Naive thymus-derived CD4-positive, alpha-beta T cell (primary cell): ENCODE data around the gene ZNF175. TPM values are rescaled to one million over a fixed set of nuclear protein-coding genes. Genes with fewer than 3 reads are reported as not detected.

Experiments used
- ATAC-seq: fragments of 150-1000 bp; cut with Tn5 transposase; 2 replicates; pipeline ENCODE4 v1.10.0; 2021; ENCODE audit warnings: mild to moderate bottlenecking, moderate library complexity
- CTCF ChIA-PET: fragments of 350-600 bp; sonication (Branson Sonifier 250); formaldehyde crosslinking; loops from one replicate; lab custom pipeline; 2021; ENCODE audit warnings: antibody characterized with exemption; lab: Charles Lee
- POLR2A ChIA-PET: fragments of 350-600 bp; sonication (Branson Sonifier 250); formaldehyde crosslinking; loops from one replicate; lab custom pipeline; 2021; ENCODE audit warnings: antibody characterized with exemption, inconsistent platforms; lab: Charles Lee
- DNase-seq, 9 donors: peaks; one replicate each; pipeline versions ENCODE4 v3.0.0 to v3.0.0-alpha.2; 2020 to 2022; ENCODE audit warnings: mixed read lengths in 1 of 9
- H3K27ac ChIP-seq: one replicate; pipeline ENCODE4 v1.7.0; 2013; ENCODE audit warnings: mild to moderate bottlenecking, low read depth, low read length, moderate library complexity
- H3K27me3 ChIP-seq, 2 donors: one replicate each; pipeline ENCODE4 v1.7.0; 2013; ENCODE audit warnings: low read length in 2 of 2, mild to moderate bottlenecking in 2 of 2, moderate library complexity in 2 of 2; ENCODE audit not compliant: control insufficient read depth in 2 of 2, insufficient read depth in 2 of 2
- H3K36me3 ChIP-seq, 3 experiments: 1 replicate in 2 of 3; 2 replicates in 1 of 3; pipeline ENCODE4 v1.7.0; 2013; ENCODE audit warnings: low read length in 3 of 3, mild to moderate bottlenecking in 3 of 3, moderate library complexity in 1 of 3; ENCODE audit not compliant: insufficient read depth in 3 of 3, control insufficient read depth in 2 of 3
- H3K4me1 ChIP-seq, 2 donors: one replicate each; pipeline ENCODE4 v1.7.0; 2013; ENCODE audit warnings: low read length in 2 of 2, mild to moderate bottlenecking in 2 of 2, moderate library complexity in 1 of 2; ENCODE audit not compliant: control insufficient read depth in 2 of 2, insufficient read depth in 2 of 2
- H3K4me3 ChIP-seq: 2 replicates; pipeline ENCODE4 v1.7.0; 2013; ENCODE audit warnings: mild to moderate bottlenecking, low read length
- H3K9me3 ChIP-seq, 3 experiments: 1 replicate in 2 of 3; 2 replicates in 1 of 3; pipeline ENCODE4 v1.7.0; 2013; ENCODE audit warnings: low read length in 3 of 3; ENCODE audit not compliant: control insufficient read depth in 2 of 3
- H3K27ac Mint-ChIP-seq, 9 donors: one replicate each; pipeline ENCODE4 v1.8.0; 2020 to 2022; ENCODE audit warnings: mixed read lengths in 9 of 9, mild to moderate bottlenecking in 8 of 9, moderate library complexity in 5 of 9, inconsistent platforms in 2 of 9
- H3K27me3 Mint-ChIP-seq, 5 donors: one replicate each; pipeline ENCODE4 v1.8.0; 2021 to 2022; ENCODE audit warnings: mixed read lengths in 5 of 5, mild to moderate bottlenecking in 1 of 5
- H3K36me3 Mint-ChIP-seq, 5 donors: one replicate each; pipeline ENCODE4 v1.8.0; 2020 to 2022; ENCODE audit warnings: mixed read lengths in 5 of 5, mild to moderate bottlenecking in 3 of 5, inconsistent platforms in 1 of 5
- H3K4me1 Mint-ChIP-seq, 7 donors: one replicate each; pipeline ENCODE4 v1.8.0; 2020 to 2022; ENCODE audit warnings: mixed read lengths in 7 of 7, mild to moderate bottlenecking in 3 of 7, inconsistent platforms in 1 of 7
- H3K4me3 Mint-ChIP-seq, 10 donors: one replicate each; pipeline ENCODE4 v1.8.0; 2020 to 2022; ENCODE audit warnings: mild to moderate bottlenecking in 10 of 10, mixed read lengths in 10 of 10, moderate library complexity in 6 of 10, inconsistent platforms in 2 of 10
- H3K9me3 Mint-ChIP-seq, 11 donors: one replicate each; pipeline ENCODE4 v1.8.0; 2020 to 2022; ENCODE audit warnings: mixed read lengths in 11 of 11, mild to moderate bottlenecking in 4 of 11, inconsistent platforms in 1 of 11, moderate library complexity in 1 of 11
- intact Hi-C, 2 donors: fragments of 100-400 bp; cut with micrococcal nuclease; formaldehyde crosslinking; loops; one replicate each; pipeline ENCODE4 v1.15.1; 2023
- polyA plus RNA-seq, 2 donors: library from polyadenylated mRNA; unstranded; fragments of 300-500 nt; fragmentation: Illumina TruSeq; gene quantifications; one replicate each; pipeline ENCODE4 v1.2.3, GENCODE V29; 2021
- total RNA-seq, 6 experiments: library from RNA in 5 of 6; stranded (reverse) in 5 of 6; gene quantifications; 1 replicate in 5 of 6; 2 replicates in 1 of 6; pipeline ENCODE4 v1.2.3 and lab custom pipeline; 2021 to 2026

ZNF175 gene
- total and polyA plus RNA-seq, 7 experiments from 2014 or later, result 2.6 to 19.1 (median 7.1) TPM

GRCh38 chr19:51614789-51615188, 43.7 kb downstream of the ZNF175 start:
- no peak overlapping the region for H3K27ac ChIP-seq
- H3K9me3 ChIP-seq, result peaks cover 0 to 12% (median 0%) of the 10 kb centered on the region in 3 experiments
- Mint-ChIP-seq H3K4me3 (no peak overlapping the region), H3K9me3 (peaks cover 6 to 48% (median 20%) of the 10 kb centered on the region in 11 donors), H3K36me3 (peaks cover 0 to 16% (median 7%) of the 10 kb centered on the region in 5 donors), H3K27me3 (peaks cover 6 to 63% (median 55%) of the 10 kb centered on the region in 5 donors), H3K4me1 (peaks cover 0 to 2% (median 0%) of the 10 kb centered on the region in 7 donors), H3K27ac (no peak overlapping the region)
- ATAC-seq (no peak), DNase-seq (no peak)
- no peak overlapping the region for H3K4me3 ChIP-seq
- no peaks in the 10 kb centered on the region for H3K27me3 ChIP-seq
- no peaks in the 10 kb centered on the region for H3K36me3 ChIP-seq
- intact Hi-C loops, result no loop called here
- no peaks in the 10 kb centered on the region for H3K4me1 ChIP-seq
- ChIA-PET CTCF (interaction anchor here (0.6 to 0.7 kb wide), 2 partner anchors 61 to 142 kb away, joined by 4 to 5 read pairs; no protein-coding TSS in a partner anchor), POLR2A (no interaction called here)

GRCh38 chr19:51615991-51616390, 44.9 kb downstream of the ZNF175 start:
- peaks cover 0 to 12% (median 0%) of the 10 kb centered on the region in 3 experiments for H3K9me3 ChIP-seq
- ATAC-seq (no peak), DNase-seq (no peak)
- H3K4me1 ChIP-seq, result no peaks in the 10 kb centered on the region
- intact Hi-C loops, result no loop called here
- H3K27me3 Mint-ChIP-seq, result peaks cover 11 to 54% (median 45%) of the 10 kb centered on the region in 5 donors
- ChIA-PET CTCF (no interaction called here), POLR2A (no interaction called here)
- H3K4me3 ChIP-seq, result no peak overlapping the region
- peaks cover 6 to 36% (median 14%) of the 10 kb centered on the region in 11 donors for H3K9me3 Mint-ChIP-seq
- no peaks in the 10 kb centered on the region for H3K27me3 ChIP-seq
- peaks cover 0 to 16% (median 7%) of the 10 kb centered on the region in 5 donors for H3K36me3 Mint-ChIP-seq
- H3K27ac ChIP-seq, result no peak overlapping the region
- H3K36me3 ChIP-seq, result no peaks in the 10 kb centered on the region
- no peak overlapping the region for H3K4me3 Mint-ChIP-seq
- peaks cover 0 to 2% (median 0%) of the 10 kb centered on the region in 7 donors for H3K4me1 Mint-ChIP-seq
- H3K27ac Mint-ChIP-seq, result no peak overlapping the region

GRCh38 chr19:51621178-51621577, 50.1 kb downstream of the ZNF175 start:
- Histone ChIP-seq H3K4me3 (no peak overlapping the region), H3K9me3 (no peaks in the 10 kb centered on the region), H3K4me1 (no peaks in the 10 kb centered on the region), H3K27ac (no peak overlapping the region), H3K27me3 (no peaks in the 10 kb centered on the region), H3K36me3 (no peaks in the 10 kb centered on the region)
- POLR2A ChIA-PET, result no interaction called here
- intact Hi-C loops, result no loop called here
- peaks cover 8 to 36% (median 28%) of the 10 kb centered on the region in 5 donors for H3K27me3 Mint-ChIP-seq
- ATAC-seq (peak; percentile 81), DNase-seq (no peak)
- H3K9me3 Mint-ChIP-seq, result peaks cover 0 to 12% (median 2%) of the 10 kb centered on the region in 11 donors
- H3K4me3 Mint-ChIP-seq, result no peak overlapping the region
- peaks cover 0 to 5% (median 0%) of the 10 kb centered on the region in 7 donors for H3K4me1 Mint-ChIP-seq
- H3K27ac Mint-ChIP-seq, result no peak overlapping the region
- CTCF ChIA-PET, result no interaction called here
- peaks cover 0 to 4% (median 0%) of the 10 kb centered on the region in 5 donors for H3K36me3 Mint-ChIP-seq

GRCh38 chr19:51626675-51627074, 55.6 kb downstream of the ZNF175 start:
- Histone ChIP-seq H3K4me1 (no peaks in the 10 kb centered on the region), H3K4me3 (no peak overlapping the region), H3K36me3 (no peaks in the 10 kb centered on the region), H3K27me3 (no peaks in the 10 kb centered on the region), H3K27ac (no peak overlapping the region), H3K9me3 (no peaks in the 10 kb centered on the region)
- Mint-ChIP-seq H3K36me3 (peaks cover 0 to 4% (median 0%) of the 10 kb centered on the region in 5 donors), H3K27ac (no peak overlapping the region), H3K9me3 (peaks cover 0 to 11% (median 2%) of the 10 kb centered on the region in 11 donors), H3K27me3 (peaks cover under 1 to 53% (median 35%) of the 10 kb centered on the region in 5 donors), H3K4me3 (no peak overlapping the region), H3K4me1 (peaks cover 0 to 14% (median 0%) of the 10 kb centered on the region in 7 donors)
- POLR2A ChIA-PET, result no interaction called here
- intact Hi-C loops, result no loop called here
- CTCF ChIA-PET, result no interaction called here
- ATAC-seq (no peak), DNase-seq (no peak)

- DNase-seq, result no peak
- H3K4me1 ChIP-seq, result no peaks in the 10 kb centered on the region
- Mint-ChIP-seq H3K4me3 (no peak overlapping the region), H3K27me3 (peaks cover 1 to 54% (median 31%) of the 10 kb centered on the region in 5 donors), H3K27ac (peak overlapping the region in 1 of 9 donors; percentile 52), H3K36me3 (peaks cover 0 to under 1% (median 0%) of the 10 kb centered on the region in 5 donors), H3K4me1 (peaks cover 0 to 14% (median 0%) of the 10 kb centered on the region in 7 donors), H3K9me3 (peaks cover 0 to 10% (median 2%) of the 10 kb centered on the region in 11 donors)
- H3K27me3 ChIP-seq, result no peaks in the 10 kb centered on the region
- intact Hi-C loops, result no loop called here
- ATAC-seq, result no peak
- H3K36me3 ChIP-seq, result no peaks in the 10 kb centered on the region
- ChIA-PET POLR2A (no interaction called here), CTCF (no interaction called here)
- no peak overlapping the region for H3K27ac ChIP-seq
- no peak overlapping the region for H3K4me3 ChIP-seq
- no peaks in the 10 kb centered on the region for H3K9me3 ChIP-seq
These were observed 56.5 kb downstream of the ZNF175 start for GRCh38 chr19:51627491-51628138.

GRCh38 chr19:51628153-51628939, 57.3 kb downstream of the ZNF175 start:
- H3K27me3 Mint-ChIP-seq, result peaks cover 1 to 51% (median 30%) of the 10 kb centered on the region in 5 donors
- ATAC-seq (no peak), DNase-seq (no peak)
- H3K27ac Mint-ChIP-seq, result peak overlapping the region in 1 of 9 donors; percentile 52
- Histone ChIP-seq H3K4me1 (no peaks in the 10 kb centered on the region), H3K27me3 (no peaks in the 10 kb centered on the region), H3K9me3 (no peaks in the 10 kb centered on the region), H3K36me3 (no peaks in the 10 kb centered on the region), H3K4me3 (no peak overlapping the region), H3K27ac (no peak overlapping the region)
- ChIA-PET POLR2A (no interaction called here), CTCF (interaction anchor here (0.6 kb wide), 1 partner anchor 680 kb away, joined by 7 read pairs; no protein-coding TSS in a partner anchor)
- no peaks in the 10 kb centered on the region for H3K36me3 Mint-ChIP-seq
- intact Hi-C loops, result no loop called here
- H3K4me1 Mint-ChIP-seq, result peaks cover 0 to 14% (median 0%) of the 10 kb centered on the region in 7 donors
- peaks cover 0 to 10% (median 0%) of the 10 kb centered on the region in 11 donors for H3K9me3 Mint-ChIP-seq
- no peak overlapping the region for H3K4me3 Mint-ChIP-seq
